ENCODE measurements around the gene USP38. TPM values are rescaled to one million over a fixed set of nuclear protein-coding genes. Genes with fewer than 3 reads are reported as not detected.

The USP38 gene
- polyA plus RNA-seq, 3 donors: 7.3 to 19.3 (median 12.4) TPM

DNA sequence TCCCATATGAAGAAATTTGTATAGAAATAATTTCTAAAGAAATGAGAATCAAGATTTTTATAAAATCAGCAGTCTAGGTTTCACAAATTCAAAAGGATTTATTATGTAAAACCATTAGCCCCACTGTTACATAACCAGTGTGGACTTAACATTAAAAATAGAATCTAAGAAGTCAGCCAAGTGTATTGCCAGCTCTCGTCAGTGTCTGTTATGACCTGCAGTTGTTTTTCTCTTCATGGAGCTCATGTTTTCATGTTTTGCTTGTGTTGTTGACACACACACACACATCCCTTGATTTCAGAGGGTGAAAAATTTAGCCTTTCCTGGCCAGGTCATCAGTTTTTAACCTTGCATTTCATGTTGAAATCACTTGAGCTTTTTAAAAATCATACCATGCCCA, 39.5 kb downstream of the USP38 start:
- H3K27me3 Mint-ChIP-seq (ENCODE audit: low read depth in 3 of 3): no peaks in the 10 kb centered on the region
- no peak overlapping the region for H3K9ac ChIP-seq (ENCODE audit: insufficient read depth, low read length, poor library complexity, severe bottlenecking)
- H2AFZ ChIP-seq (ENCODE audit: insufficient read depth, low read depth, low read length, poor library complexity, severe bottlenecking): no peak overlapping the region
- H3K36me3 Mint-ChIP-seq: peaks cover 20 to 38% of the 10 kb centered on the region in 2 donors
- H3K4me3 ChIP-seq (replicated peaks in 1 of 3; ENCODE audit: low read depth in 2 of 3, low read length in 3 of 3): no peak overlapping the region
- H3K27ac ChIP-seq (ENCODE audit: low read depth in 1 of 2, low read length in 2 of 2): no peak overlapping the region
- H3K27ac Mint-ChIP-seq: no peak overlapping the region
- H3K4me2 ChIP-seq (replicated peaks; ENCODE audit: extremely low read depth, low read length, poor library complexity, severe bottlenecking): no peak overlapping the region
- no peaks in the 10 kb centered on the region for H3K9me3 Mint-ChIP-seq
- H3K79me2 ChIP-seq (ENCODE audit: insufficient read depth, low read length): no peaks in the 10 kb centered on the region
- DNase-seq: no peak
- H4K20me1 ChIP-seq (ENCODE audit: insufficient read depth, low read length): no peaks in the 10 kb centered on the region
- H3K27me3 ChIP-seq (ENCODE audit: control insufficient read depth in 2 of 2, insufficient read depth in 2 of 2, low read length in 2 of 2): no peaks in the 10 kb centered on the region
- TF ChIP-seq, protein P1, sequence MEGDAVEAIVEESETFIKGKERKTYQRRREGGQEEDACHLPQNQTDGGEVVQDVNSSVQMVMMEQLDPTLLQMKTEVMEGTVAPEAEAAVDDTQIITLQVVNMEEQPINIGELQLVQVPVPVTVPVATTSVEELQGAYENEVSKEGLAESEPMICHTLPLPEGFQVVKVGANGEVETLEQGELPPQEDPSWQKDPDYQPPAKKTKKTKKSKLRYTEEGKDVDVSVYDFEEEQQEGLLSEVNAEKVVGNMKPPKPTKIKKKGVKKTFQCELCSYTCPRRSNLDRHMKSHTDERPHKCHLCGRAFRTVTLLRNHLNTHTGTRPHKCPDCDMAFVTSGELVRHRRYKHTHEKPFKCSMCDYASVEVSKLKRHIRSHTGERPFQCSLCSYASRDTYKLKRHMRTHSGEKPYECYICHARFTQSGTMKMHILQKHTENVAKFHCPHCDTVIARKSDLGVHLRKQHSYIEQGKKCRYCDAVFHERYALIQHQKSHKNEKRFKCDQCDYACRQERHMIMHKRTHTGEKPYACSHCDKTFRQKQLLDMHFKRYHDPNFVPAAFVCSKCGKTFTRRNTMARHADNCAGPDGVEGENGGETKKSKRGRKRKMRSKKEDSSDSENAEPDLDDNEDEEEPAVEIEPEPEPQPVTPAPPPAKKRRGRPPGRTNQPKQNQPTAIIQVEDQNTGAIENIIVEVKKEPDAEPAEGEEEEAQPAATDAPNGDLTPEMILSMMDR (IDR thresholded peaks at IDR 0.05): no peak
- WGBS (ENCODE audit: insufficient coverage): no CpG with 5 or more reads among the region's 1 CpG
- H3K36me3 ChIP-seq (replicated peaks in 1 of 2; ENCODE audit: control insufficient read depth in 1 of 2, insufficient read depth in 2 of 2, low read length in 2 of 2): peaks cover 24 to 43% of the 10 kb centered on the region in 2 donors
- H3K4me3 Mint-ChIP-seq: no peak overlapping the region
- intact Hi-C loops (cut with micrococcal nuclease): no loop called here
- no peaks in the 10 kb centered on the region for H3K4me1 ChIP-seq (ENCODE audit: control insufficient read depth in 1 of 2, insufficient read depth in 2 of 2, low read length in 2 of 2)
- H3K4me1 Mint-ChIP-seq: peaks cover 2% of the 10 kb centered on the region
- H3K9me3 ChIP-seq (replicated peaks in 1 of 2; ENCODE audit: control insufficient read depth in 1 of 2, insufficient read depth in 1 of 2, low read length in 2 of 2): no peaks in the 10 kb centered on the region

DNA sequence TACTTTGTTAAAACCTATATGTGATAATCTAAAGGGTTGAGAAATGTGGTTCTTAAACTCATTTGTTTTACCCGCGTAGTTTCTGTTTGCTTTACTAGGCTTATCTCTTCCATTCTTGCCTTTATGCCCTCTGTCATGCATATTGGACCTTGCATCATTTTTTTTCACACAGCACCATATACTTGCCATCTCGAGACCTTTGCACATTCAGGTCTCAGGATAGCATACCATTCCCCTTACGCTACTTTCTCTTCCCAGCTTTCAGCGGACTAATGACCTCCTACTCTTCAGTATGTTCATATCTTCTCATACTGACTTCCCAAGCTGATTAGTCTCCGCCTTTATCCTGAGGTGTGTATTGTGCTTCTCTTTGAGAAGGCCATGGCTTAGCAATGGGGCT, 40.5 kb downstream of the USP38 start:
- no peaks in the 10 kb centered on the region for H3K9me3 Mint-ChIP-seq
- H3K27ac Mint-ChIP-seq: no peak overlapping the region

More for the DNA sequence above, 40.5 kb downstream of the USP38 start:
- no peak overlapping the region for H3K9ac ChIP-seq (ENCODE audit: insufficient read depth, low read length, poor library complexity, severe bottlenecking)
- H3K4me1 ChIP-seq (ENCODE audit: control insufficient read depth in 1 of 2, insufficient read depth in 2 of 2, low read length in 2 of 2): peaks cover 2 to 3% of the 10 kb centered on the region in 2 donors
- no peaks in the 10 kb centered on the region for H3K9me3 ChIP-seq (replicated peaks in 1 of 2; ENCODE audit: control insufficient read depth in 1 of 2, insufficient read depth in 1 of 2, low read length in 2 of 2)
- 100% methylated on average over 2 of the region's 6 CpGs for WGBS (ENCODE audit: insufficient coverage)
- H3K79me2 ChIP-seq (ENCODE audit: insufficient read depth, low read length): no peaks in the 10 kb centered on the region
- TF ChIP-seq, protein P1 (IDR thresholded peaks at IDR 0.05): no peak
- H3K4me2 ChIP-seq (replicated peaks; ENCODE audit: extremely low read depth, low read length, poor library complexity, severe bottlenecking): no peak overlapping the region
- no peak for DNase-seq
- intact Hi-C loops (cut with micrococcal nuclease): no loop called here
- H3K4me3 ChIP-seq (replicated peaks in 1 of 3; ENCODE audit: low read depth in 2 of 3, low read length in 3 of 3): no peak overlapping the region
- Mint-ChIP-seq H3K4me3 (no peak overlapping the region), H3K4me1 (peaks cover 4% of the 10 kb centered on the region), H3K36me3 (peaks cover 19 to 36% of the 10 kb centered on the region in 2 donors), H3K27me3 (ENCODE audit: low read depth in 3 of 3) (no peaks in the 10 kb centered on the region)
- H2AFZ ChIP-seq (ENCODE audit: insufficient read depth, low read depth, low read length, poor library complexity, severe bottlenecking): no peak overlapping the region
- no peak overlapping the region for H3K27ac ChIP-seq (ENCODE audit: low read depth in 1 of 2, low read length in 2 of 2)
- H4K20me1 ChIP-seq (ENCODE audit: insufficient read depth, low read length): no peaks in the 10 kb centered on the region
- peaks cover 24 to 35% of the 10 kb centered on the region in 2 donors for H3K36me3 ChIP-seq (replicated peaks in 1 of 2; ENCODE audit: control insufficient read depth in 1 of 2, insufficient read depth in 2 of 2, low read length in 2 of 2)
- H3K27me3 ChIP-seq (ENCODE audit: control insufficient read depth in 2 of 2, insufficient read depth in 2 of 2, low read length in 2 of 2): no peaks in the 10 kb centered on the region

Measured in CD14-positive monocyte (primary cell).